ENCODE data around the gene KIF5A. TPM values are rescaled to one million over a fixed set of nuclear protein-coding genes. Genes with fewer than 3 reads are reported as not detected.

KIF5A gene
- total RNA-seq, 2 donors from 2014 or later = 0.81 to 2.7 TPM

DNA sequence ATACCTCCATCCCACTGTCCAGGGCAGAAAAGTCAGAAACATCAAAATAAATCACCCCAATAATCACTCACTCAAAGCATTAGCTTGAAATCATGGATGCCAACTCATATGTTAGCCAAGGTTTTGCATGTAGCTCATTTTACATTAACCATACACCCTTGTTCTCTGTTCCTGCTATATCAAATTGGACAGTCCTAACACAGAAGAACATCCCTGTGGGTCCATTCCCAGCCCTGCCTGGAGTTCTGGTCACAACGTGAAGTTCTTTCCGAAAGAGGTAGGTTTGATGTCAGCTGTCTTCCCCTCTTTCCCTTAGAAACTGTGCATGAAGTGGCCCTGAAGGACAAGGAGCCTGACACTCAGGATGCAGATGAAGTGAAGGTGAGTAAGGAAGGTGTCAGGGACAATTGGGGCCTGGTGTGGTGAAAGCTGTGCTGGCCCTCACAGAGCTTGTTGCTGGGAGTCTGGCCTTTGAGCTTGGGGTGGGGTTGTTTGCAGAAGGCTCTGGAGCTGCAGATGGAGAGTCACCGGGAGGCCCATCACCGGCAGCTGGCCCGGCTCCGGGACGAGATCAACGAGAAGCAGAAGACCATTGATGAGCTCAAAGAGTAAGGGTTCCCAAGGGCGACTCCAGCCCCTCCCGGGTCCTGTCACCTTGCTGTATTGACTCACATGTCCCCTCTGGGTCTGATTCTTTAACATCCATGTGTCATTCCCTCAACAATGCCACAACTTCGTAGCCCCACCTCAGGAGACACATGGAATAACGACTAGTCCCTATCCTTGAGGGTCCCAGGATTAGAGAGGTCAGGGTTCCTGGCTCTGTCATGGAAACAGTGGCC, 26.1 kb downstream of the KIF5A start:
- H3K4me3 ChIP-seq = no peak overlapping the region
- DNase-seq (ENCODE audit: low spot score) = no peak
- no peak overlapping the region for H3K27ac ChIP-seq
- H3K27me3 ChIP-seq (replicated peaks; ENCODE audit: insufficient read depth) = no peaks in the 10 kb centered on the region
- TF ChIP-seq, protein P1, sequence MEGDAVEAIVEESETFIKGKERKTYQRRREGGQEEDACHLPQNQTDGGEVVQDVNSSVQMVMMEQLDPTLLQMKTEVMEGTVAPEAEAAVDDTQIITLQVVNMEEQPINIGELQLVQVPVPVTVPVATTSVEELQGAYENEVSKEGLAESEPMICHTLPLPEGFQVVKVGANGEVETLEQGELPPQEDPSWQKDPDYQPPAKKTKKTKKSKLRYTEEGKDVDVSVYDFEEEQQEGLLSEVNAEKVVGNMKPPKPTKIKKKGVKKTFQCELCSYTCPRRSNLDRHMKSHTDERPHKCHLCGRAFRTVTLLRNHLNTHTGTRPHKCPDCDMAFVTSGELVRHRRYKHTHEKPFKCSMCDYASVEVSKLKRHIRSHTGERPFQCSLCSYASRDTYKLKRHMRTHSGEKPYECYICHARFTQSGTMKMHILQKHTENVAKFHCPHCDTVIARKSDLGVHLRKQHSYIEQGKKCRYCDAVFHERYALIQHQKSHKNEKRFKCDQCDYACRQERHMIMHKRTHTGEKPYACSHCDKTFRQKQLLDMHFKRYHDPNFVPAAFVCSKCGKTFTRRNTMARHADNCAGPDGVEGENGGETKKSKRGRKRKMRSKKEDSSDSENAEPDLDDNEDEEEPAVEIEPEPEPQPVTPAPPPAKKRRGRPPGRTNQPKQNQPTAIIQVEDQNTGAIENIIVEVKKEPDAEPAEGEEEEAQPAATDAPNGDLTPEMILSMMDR (IDR thresholded peaks at IDR 0.05) = no peak
- no peak for ATAC-seq (ENCODE audit: insufficient number of reproducible peaks, low FRiP score, low read depth)
- H3K4me1 ChIP-seq (ENCODE audit: control insufficient read depth in 1 of 2, low read depth in 2 of 2) = no peaks in the 10 kb centered on the region
- no peaks in the 10 kb centered on the region for H3K9me3 ChIP-seq
- peaks cover 6% of the 10 kb centered on the region for H3K36me3 ChIP-seq

DNA sequence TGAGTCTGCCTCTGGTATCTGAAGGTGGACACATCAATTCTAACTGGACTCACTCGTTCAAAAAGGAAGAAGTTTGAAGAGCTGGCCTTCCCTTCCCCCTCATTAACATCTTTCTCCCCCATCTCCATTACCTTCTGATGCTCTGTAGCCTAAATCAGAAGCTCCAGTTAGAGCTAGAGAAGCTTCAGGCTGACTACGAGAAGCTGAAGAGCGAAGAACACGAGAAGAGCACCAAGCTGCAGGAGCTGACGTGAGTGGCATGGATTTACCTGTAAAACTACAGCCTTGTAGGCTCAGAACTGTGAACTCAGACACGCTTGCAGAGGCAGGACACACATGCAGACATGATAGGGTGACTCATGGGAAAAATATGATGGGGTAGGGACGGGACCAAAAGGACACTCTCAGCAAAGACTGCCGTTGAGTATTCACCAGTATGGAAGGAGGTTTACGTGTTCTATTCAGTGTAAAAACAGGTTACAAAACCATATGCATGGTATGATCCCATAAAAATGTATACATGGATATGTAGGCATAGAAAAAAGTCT, 26.8 kb downstream of the KIF5A start:
- TF ChIP-seq, protein P1 (IDR thresholded peaks at IDR 0.05) = no peak
- no peaks in the 10 kb centered on the region for H3K27me3 ChIP-seq (replicated peaks; ENCODE audit: insufficient read depth)
- ATAC-seq (ENCODE audit: insufficient number of reproducible peaks, low FRiP score, low read depth) (no peak), DNase-seq (ENCODE audit: low spot score) (no peak)
- peaks cover 6% of the 10 kb centered on the region for H3K36me3 ChIP-seq
- H3K27ac ChIP-seq = no peak overlapping the region
- H3K9me3 ChIP-seq = no peaks in the 10 kb centered on the region
- no peak overlapping the region for H3K4me3 ChIP-seq
- H3K4me1 ChIP-seq (ENCODE audit: control insufficient read depth in 1 of 2, low read depth in 2 of 2) = no peaks in the 10 kb centered on the region

DNA sequence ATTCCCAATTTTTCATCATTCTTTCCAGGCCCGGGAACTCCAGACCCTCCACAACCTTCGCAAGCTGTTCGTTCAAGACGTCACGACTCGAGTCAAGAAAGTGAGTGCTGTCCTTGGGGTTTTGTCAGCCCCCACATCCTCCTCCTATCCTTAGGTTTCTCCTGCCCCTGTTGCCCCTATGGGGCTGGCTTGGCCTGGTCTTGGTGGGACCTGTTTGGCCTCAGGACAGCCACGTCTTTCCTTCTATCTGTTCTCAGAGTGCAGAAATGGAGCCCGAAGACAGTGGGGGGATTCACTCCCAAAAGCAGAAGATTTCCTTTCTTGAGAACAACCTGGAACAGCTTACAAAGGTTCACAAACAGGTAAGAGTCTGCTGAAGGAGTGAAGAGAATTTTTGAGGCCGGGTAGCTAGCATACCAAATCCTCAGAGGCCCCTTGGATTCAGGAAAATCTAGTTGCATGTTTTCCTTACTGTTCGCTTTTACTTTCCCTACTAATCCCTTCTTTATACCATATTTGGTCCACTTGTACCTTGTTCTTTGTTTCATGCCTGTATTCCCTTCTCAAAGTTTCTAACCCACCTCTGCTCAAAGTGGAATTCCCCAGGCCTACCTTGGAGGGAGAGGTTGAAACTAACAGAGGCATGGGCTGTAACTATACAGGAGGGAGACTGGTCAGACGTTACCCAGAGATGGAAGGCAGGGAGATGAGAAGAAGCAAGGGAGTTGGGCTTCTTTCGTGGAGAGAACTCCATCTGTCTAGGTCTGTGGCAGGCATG, 28.3 kb downstream of the KIF5A start:
- Histone ChIP-seq H3K4me1 (ENCODE audit: control insufficient read depth in 1 of 2, low read depth in 2 of 2) (no peaks in the 10 kb centered on the region), H3K4me3 (no peak overlapping the region), H3K27me3 (replicated peaks; ENCODE audit: insufficient read depth) (no peaks in the 10 kb centered on the region), H3K9me3 (no peaks in the 10 kb centered on the region), H3K27ac (no peak overlapping the region), H3K36me3 (peaks cover 6% of the 10 kb centered on the region)
- ATAC-seq (ENCODE audit: insufficient number of reproducible peaks, low FRiP score, low read depth) (no peak), DNase-seq (ENCODE audit: low spot score) (no peak)
- TF ChIP-seq, protein P1 (IDR thresholded peaks at IDR 0.05) = no peak

DNA sequence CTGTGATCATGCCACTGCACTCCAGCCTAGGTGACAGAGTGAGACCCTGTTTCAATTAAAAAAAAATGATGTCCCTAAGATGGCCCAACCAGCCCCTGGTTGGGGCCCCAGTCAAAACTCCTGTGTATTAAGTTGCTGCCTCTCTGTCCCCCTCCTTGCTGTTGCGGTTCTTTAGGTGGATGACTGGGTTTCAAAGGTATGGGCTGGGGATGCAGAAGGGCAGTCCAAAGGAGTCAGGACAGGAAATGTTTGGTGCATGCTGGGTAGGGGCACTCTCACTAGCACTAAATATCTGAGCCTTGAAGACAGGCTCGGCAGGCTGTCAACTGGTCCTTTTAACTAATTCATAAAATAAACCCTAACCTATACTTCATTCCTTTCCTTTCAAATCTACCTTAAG, 29.2 kb downstream of the KIF5A start:
- H3K36me3 ChIP-seq = peaks cover 6% of the 10 kb centered on the region
- TF ChIP-seq, protein P1 (IDR thresholded peaks at IDR 0.05) = no peak
- no peaks in the 10 kb centered on the region for H3K4me1 ChIP-seq (ENCODE audit: control insufficient read depth in 1 of 2, low read depth in 2 of 2)
- no peaks in the 10 kb centered on the region for H3K9me3 ChIP-seq
- no peak overlapping the region for H3K27ac ChIP-seq
- DNase-seq (ENCODE audit: low spot score) = no peak
- no peak for ATAC-seq (ENCODE audit: insufficient number of reproducible peaks, low FRiP score, low read depth)
- no peak overlapping the region for H3K4me3 ChIP-seq
- H3K27me3 ChIP-seq (replicated peaks; ENCODE audit: insufficient read depth) = no peaks in the 10 kb centered on the region

Measured in thoracic aorta (tissue), 2 donors.